CD4-positive, alpha-beta T cell (primary cell): Measurements from ENCODE around the gene AUTS2. TPM values are rescaled to one million over a fixed set of nuclear protein-coding genes. Genes with fewer than 3 reads are reported as not detected.

Source experiments
- ATAC-seq: fragments of 200-7000 bp; cut with Tn5 transposase; one replicate; pipeline ENCODE4 v1.10.0; 2022; ENCODE audit warnings: mild to moderate bottlenecking; ENCODE audit not compliant: poor library complexity
- CTCF ChIA-PET: fragments of 350-600 bp; sonication (Branson Sonifier 250); formaldehyde crosslinking; loops from one replicate; lab custom pipeline; 2021; ENCODE audit warnings: antibody characterized with exemption, inconsistent platforms; lab: Charles Lee
- POLR2A ChIA-PET: fragments of 350-600 bp; sonication (Branson Sonifier 250); formaldehyde crosslinking; loops from one replicate; lab custom pipeline; 2021; ENCODE audit warnings: antibody characterized with exemption, inconsistent platforms; lab: Charles Lee
- DNase-seq, 14 experiments: peaks; one replicate each; pipeline ENCODE4 v3.0.0-alpha.2; 2013 to 2020; ENCODE audit warnings: mixed read lengths in 2 of 14
- H3K27ac ChIP-seq, 2 donors: one replicate each; pipeline versions ENCODE4 v1.5.1 to v1.7.0; 2013; ENCODE audit warnings: low read length in 2 of 2, low read depth in 1 of 2, mild to moderate bottlenecking in 1 of 2
- H3K27me3 ChIP-seq, 2 experiments: 1 replicate in 1 of 2; 2 replicates in 1 of 2; pipeline versions ENCODE4 v1.6.1 to v1.7.0; 2013; ENCODE audit warnings: low read length in 2 of 2, control low read depth in 1 of 2, mild to moderate bottlenecking in 1 of 2, moderate library complexity in 1 of 2; ENCODE audit not compliant: insufficient read depth in 2 of 2, control insufficient read depth in 1 of 2
- H3K36me3 ChIP-seq: one replicate; pipeline ENCODE4 v1.6.1; 2013; ENCODE audit warnings: low read length, control low read depth; ENCODE audit not compliant: insufficient read depth
- H3K4me1 ChIP-seq: one replicate; pipeline ENCODE4 v1.6.1; 2013; ENCODE audit warnings: low read length, control low read depth; ENCODE audit not compliant: insufficient read depth
- H3K4me3 ChIP-seq: one replicate; pipeline ENCODE4 v1.5.1; 2013; ENCODE audit warnings: mild to moderate bottlenecking, low read length, moderate library complexity
- H3K9me3 ChIP-seq, 2 experiments: 1 replicate in 1 of 2; 2 replicates in 1 of 2; pipeline versions ENCODE4 v1.6.1 to v1.7.0; 2013; ENCODE audit warnings: low read length in 2 of 2, mild to moderate bottlenecking in 2 of 2, control low read depth in 1 of 2, moderate library complexity in 1 of 2; ENCODE audit not compliant: control insufficient read depth in 1 of 2, insufficient read depth in 1 of 2
- H3K27ac Mint-ChIP-seq: one replicate; pipeline ENCODE4 v1.8.0; 2020; ENCODE audit warnings: mixed read lengths
- H3K27me3 Mint-ChIP-seq: one replicate; pipeline ENCODE4 v1.8.0; 2021; ENCODE audit warnings: mixed read lengths
- H3K36me3 Mint-ChIP-seq: one replicate; pipeline ENCODE4 v1.8.0; 2021; ENCODE audit warnings: low read depth, mixed read lengths
- H3K4me1 Mint-ChIP-seq: one replicate; pipeline ENCODE4 v1.8.0; 2021; ENCODE audit warnings: low read depth, mixed read lengths
- H3K4me3 Mint-ChIP-seq: one replicate; pipeline ENCODE4 v1.8.0; 2020; ENCODE audit warnings: mild to moderate bottlenecking, mixed read lengths
- H3K9me3 Mint-ChIP-seq: one replicate; pipeline ENCODE4 v1.8.0; 2020; ENCODE audit warnings: mixed read lengths
- intact Hi-C, 2 experiments: fragments of 100-400 bp; cut with DNase I in 1 of 2; cut with micrococcal nuclease in 1 of 2; formaldehyde crosslinking; loops; one replicate each; pipeline versions ENCODE4 v1.15.1 to v1.9.0; 2023 to 2025; cut with DNase I, micrococcal nuclease
- total RNA-seq, 174 experiments: library from RNA in 2 of 174; stranded (reverse) in 2 of 174; gene quantifications; one replicate each; pipeline ENCODE4 v1.2.3 and lab custom pipeline; 2021 to 2026
- TF ChIP-seq, protein P1 (sequence below): fragments of 200-600 bp; IDR thresholded peaks from one replicate; pipeline ENCODE4 v1.8.0; 2022; ENCODE audit warnings: antibody characterized with exemption, mild to moderate bottlenecking

The AUTS2 gene
- total RNA-seq, 2 experiments from 2014 or later: 43.6 to 47.6 TPM

DNA sequence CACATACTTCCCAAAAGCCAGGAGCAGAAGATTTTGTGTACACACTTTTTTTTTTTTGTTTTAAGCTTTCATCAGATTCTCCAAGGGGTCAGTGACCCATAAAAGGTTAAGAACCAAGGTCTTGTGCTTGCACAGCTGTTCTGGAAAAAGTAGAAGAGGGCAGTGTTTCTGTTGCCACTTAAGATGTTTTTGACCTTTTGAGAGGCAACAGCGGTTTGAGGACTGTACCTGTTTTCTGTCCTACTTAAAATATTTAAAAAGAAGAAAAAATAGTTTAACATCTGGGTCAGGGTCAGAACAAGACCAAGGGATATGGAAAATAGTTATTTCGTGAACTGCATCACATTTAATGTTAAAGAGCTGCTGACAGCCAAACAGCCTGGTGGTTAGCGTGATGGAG lies 32.9 kb downstream of the AUTS2 start:
- H3K9me3 Mint-ChIP-seq: no peaks in the 10 kb centered on the region
- no peak for DNase-seq
- Histone ChIP-seq H3K9me3 (no peaks in the 10 kb centered on the region), H3K36me3 (no peaks in the 10 kb centered on the region), H3K27me3 (no peaks in the 10 kb centered on the region), H3K27ac (no peak overlapping the region), H3K4me3 (no peak overlapping the region), H3K4me1 (no peaks in the 10 kb centered on the region)
- no peak overlapping the region for H3K4me3 Mint-ChIP-seq
- no peak for ATAC-seq
- CTCF ChIA-PET: no interaction called here
- POLR2A ChIA-PET: no interaction called here
- no peaks in the 10 kb centered on the region for H3K36me3 Mint-ChIP-seq
- TF ChIP-seq, protein P1, sequence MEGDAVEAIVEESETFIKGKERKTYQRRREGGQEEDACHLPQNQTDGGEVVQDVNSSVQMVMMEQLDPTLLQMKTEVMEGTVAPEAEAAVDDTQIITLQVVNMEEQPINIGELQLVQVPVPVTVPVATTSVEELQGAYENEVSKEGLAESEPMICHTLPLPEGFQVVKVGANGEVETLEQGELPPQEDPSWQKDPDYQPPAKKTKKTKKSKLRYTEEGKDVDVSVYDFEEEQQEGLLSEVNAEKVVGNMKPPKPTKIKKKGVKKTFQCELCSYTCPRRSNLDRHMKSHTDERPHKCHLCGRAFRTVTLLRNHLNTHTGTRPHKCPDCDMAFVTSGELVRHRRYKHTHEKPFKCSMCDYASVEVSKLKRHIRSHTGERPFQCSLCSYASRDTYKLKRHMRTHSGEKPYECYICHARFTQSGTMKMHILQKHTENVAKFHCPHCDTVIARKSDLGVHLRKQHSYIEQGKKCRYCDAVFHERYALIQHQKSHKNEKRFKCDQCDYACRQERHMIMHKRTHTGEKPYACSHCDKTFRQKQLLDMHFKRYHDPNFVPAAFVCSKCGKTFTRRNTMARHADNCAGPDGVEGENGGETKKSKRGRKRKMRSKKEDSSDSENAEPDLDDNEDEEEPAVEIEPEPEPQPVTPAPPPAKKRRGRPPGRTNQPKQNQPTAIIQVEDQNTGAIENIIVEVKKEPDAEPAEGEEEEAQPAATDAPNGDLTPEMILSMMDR: no peak
- no peak overlapping the region for H3K27ac Mint-ChIP-seq
- H3K4me1 Mint-ChIP-seq: no peaks in the 10 kb centered on the region
- no peaks in the 10 kb centered on the region for H3K27me3 Mint-ChIP-seq
- intact Hi-C loops: no loop called here

DNA sequence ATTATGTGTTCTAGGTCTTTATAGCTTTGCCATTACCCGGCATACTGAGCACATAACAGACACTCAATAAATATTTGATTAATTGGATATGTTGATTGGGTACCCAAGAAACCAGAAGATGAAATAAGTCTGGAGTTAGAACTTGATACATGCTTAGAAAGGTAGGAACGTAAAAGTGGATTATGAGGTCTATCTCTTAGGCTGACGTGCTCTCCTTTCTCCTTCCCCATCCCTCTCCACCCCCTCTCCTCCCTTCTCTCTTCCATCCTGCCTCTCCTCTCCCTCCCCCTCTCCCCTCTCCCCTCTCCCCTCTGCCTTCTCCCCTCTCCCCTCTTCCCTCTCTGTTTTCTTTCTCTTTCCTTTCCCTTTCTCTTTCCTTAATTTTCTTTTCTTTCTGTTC lies 34.0 kb downstream of the AUTS2 start:
- Histone ChIP-seq H3K36me3 (no peaks in the 10 kb centered on the region), H3K27me3 (no peaks in the 10 kb centered on the region), H3K9me3 (no peaks in the 10 kb centered on the region), H3K4me3 (no peak overlapping the region), H3K4me1 (no peaks in the 10 kb centered on the region), H3K27ac (no peak overlapping the region)
- ChIA-PET CTCF (no interaction called here), POLR2A (no interaction called here)
- Mint-ChIP-seq H3K27me3 (no peaks in the 10 kb centered on the region), H3K27ac (no peak overlapping the region), H3K36me3 (no peaks in the 10 kb centered on the region), H3K4me3 (no peak overlapping the region), H3K9me3 (no peaks in the 10 kb centered on the region), H3K4me1 (no peaks in the 10 kb centered on the region)
- TF ChIP-seq, protein P1: no peak
- DNase-seq (no peak), ATAC-seq (no peak)
- intact Hi-C loops: no loop called here

DNA sequence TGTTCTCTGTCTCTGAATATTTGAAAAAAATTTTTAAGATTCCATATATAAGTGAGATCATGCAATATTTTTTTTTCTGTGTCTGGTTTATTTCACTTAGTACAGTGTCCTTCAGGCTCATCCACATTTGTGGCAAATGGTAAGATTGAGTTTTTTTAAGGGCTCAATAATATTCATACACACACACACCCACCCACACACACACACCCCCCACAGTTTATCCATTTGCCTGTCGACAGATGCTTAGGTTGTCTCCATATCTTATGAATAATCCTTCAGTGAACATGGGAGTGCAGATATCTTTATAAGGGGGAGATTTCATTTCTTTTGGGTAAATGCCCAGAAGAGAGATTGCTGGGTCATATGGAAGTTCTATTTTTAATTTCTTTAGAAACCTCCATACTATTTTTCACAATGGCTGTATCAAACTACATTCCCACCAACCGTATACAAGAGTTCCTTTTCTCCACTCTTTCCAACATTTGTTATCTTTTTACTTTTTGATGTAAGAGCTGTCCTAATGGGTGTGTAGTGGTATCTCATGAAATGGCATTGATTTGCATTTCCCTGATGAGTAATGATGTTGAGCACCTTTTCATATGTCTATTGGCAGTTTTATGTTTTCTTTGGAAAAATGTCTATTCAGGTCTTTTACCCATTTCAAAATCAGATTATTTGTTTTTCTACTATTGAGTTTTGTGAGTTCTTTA lies 35.0 kb downstream of the AUTS2 start:
- Histone ChIP-seq H3K27me3 (no peaks in the 10 kb centered on the region), H3K4me1 (no peaks in the 10 kb centered on the region), H3K9me3 (no peaks in the 10 kb centered on the region), H3K4me3 (no peak overlapping the region), H3K36me3 (no peaks in the 10 kb centered on the region), H3K27ac (no peak overlapping the region)
- H3K9me3 Mint-ChIP-seq: no peaks in the 10 kb centered on the region
- ATAC-seq (no peak), DNase-seq (no peak)
- no peak overlapping the region for H3K27ac Mint-ChIP-seq
- peaks cover 3% of the 10 kb centered on the region for H3K27me3 Mint-ChIP-seq
- CTCF ChIA-PET: no interaction called here
- TF ChIP-seq, protein P1: no peak
- H3K4me1 Mint-ChIP-seq: no peaks in the 10 kb centered on the region
- POLR2A ChIA-PET: no interaction called here
- no peaks in the 10 kb centered on the region for H3K36me3 Mint-ChIP-seq
- intact Hi-C loops: no loop called here
- no peak overlapping the region for H3K4me3 Mint-ChIP-seq
